Measurements from ENCODE around the gene MAML2.

GRCh38 chr11:96321091-96321490 is 21.9 kb downstream of the MAML2 start:
- TF ChIP-seq CTCF (IDR thresholded peaks at IDR 0.05) (no peak), ZFX (IDR thresholded peaks at IDR 0.05; ENCODE audit: borderline replicate concordance) (no peak)

Data from 22Rv1 (cell line).